HEK293 (cell line): ENCODE measurements around the gene PIGO.

Experiments
- CTCF ChIA-PET: fragments of 350-600 bp; formaldehyde crosslinking; extraction: SDS; loops from one replicate; lab custom pipeline; 2021; ENCODE audit warnings: antibody characterized with exemption; lab: Yijun Ruan, JAX
- POLR2A ChIA-PET: fragments of 300-600 bp; formaldehyde crosslinking; extraction: SDS; loops from one replicate; lab custom pipeline; 2020; ENCODE audit warnings: antibody characterized with exemption, inconsistent platforms; lab: Yijun Ruan, JAX
- H3K27ac ChIP-seq: fragments of 200-500 bp; sonication (Bioruptor generic); 2 replicates; pipeline ENCODE4 v1.5.1; 2014; ENCODE audit warnings: low read depth, low read length, control low read depth, inconsistent platforms; ENCODE audit errors: extremely low read depth
- H3K36me3 ChIP-seq, 2 experiments: fragments of 200-500 bp in 1 of 2; sonication (Bioruptor generic) in 1 of 2; 1 replicate in 1 of 2; 2 replicates in 1 of 2; pipeline ENCODE4 v1.5.1; 2014 to 2017; ENCODE audit warnings: inconsistent platforms in 2 of 2, low read length in 2 of 2; ENCODE audit not compliant: control insufficient read depth in 2 of 2, insufficient read depth in 1 of 2
- H3K4me1 ChIP-seq: fragments of 200-500 bp; sonication (Bioruptor generic); 2 replicates; pipeline ENCODE4 v1.5.1; 2014; ENCODE audit warnings: mild to moderate bottlenecking, low read length, inconsistent platforms; ENCODE audit not compliant: control insufficient read depth, insufficient read depth
- H3K4me3 ChIP-seq: 2 replicates; pipeline ENCODE4 v1.5.1; 2011; ENCODE audit warnings: low read depth, mild to moderate bottlenecking, control low read depth, low read length, moderate library complexity
- H3K9me3 ChIP-seq: fragments of 200-500 bp; sonication (Bioruptor generic); 2 replicates; pipeline ENCODE4 v1.5.1; 2014; ENCODE audit warnings: low read depth, low read length, inconsistent platforms; ENCODE audit not compliant: control insufficient read depth, insufficient read depth
- GLIS1 ChIP-seq: fragments of 450-650 bp; formaldehyde crosslinking; IDR thresholded peaks from 2 replicates; pipeline ENCODE4 v1.5.1; 2016; ENCODE audit warnings: missing biosample characterization, missing genetic modification characterization
- KLF1 ChIP-seq: fragments of 450-650 bp; formaldehyde crosslinking; IDR thresholded peaks from 2 replicates; pipeline ENCODE4 v1.5.1; 2016; ENCODE audit warnings: missing biosample characterization, missing genetic modification characterization
- KLF10 ChIP-seq: fragments of 450-650 bp; IDR thresholded peaks from 2 replicates; pipeline ENCODE4 v1.5.1; 2018; ENCODE audit warnings: missing biosample characterization, mild to moderate bottlenecking, missing genetic modification characterization
- KLF8 ChIP-seq: fragments of 450-650 bp; formaldehyde crosslinking; IDR thresholded peaks from 2 replicates; pipeline ENCODE4 v1.5.1; 2016; ENCODE audit warnings: missing biosample characterization, missing genetic modification characterization
- KLF9 ChIP-seq: fragments of 450-650 bp; formaldehyde crosslinking; IDR thresholded peaks from 2 replicates; pipeline ENCODE4 v1.5.1; 2016; ENCODE audit warnings: missing biosample characterization, missing genetic modification characterization, low read depth
- SP2 ChIP-seq: fragments of 450-650 bp; formaldehyde crosslinking; IDR thresholded peaks from 2 replicates; pipeline ENCODE4 v1.5.1; 2016; ENCODE audit warnings: missing biosample characterization, missing genetic modification characterization
- SP3 ChIP-seq: fragments of 450-650 bp; formaldehyde crosslinking; IDR thresholded peaks from 2 replicates; pipeline ENCODE4 v1.5.1; 2016; ENCODE audit warnings: missing biosample characterization, missing genetic modification characterization
- ZBTB48 ChIP-seq: fragments of 450-650 bp; formaldehyde crosslinking; IDR thresholded peaks from 2 replicates; pipeline ENCODE4 v1.5.1; 2016; ENCODE audit warnings: missing biosample characterization, missing genetic modification characterization
- ZFP37 ChIP-seq: fragments of 450-650 bp; formaldehyde crosslinking; IDR thresholded peaks from 2 replicates; pipeline ENCODE4 v1.5.1; 2016; ENCODE audit warnings: missing biosample characterization, missing genetic modification characterization
- ZNF140 ChIP-seq: fragments of 450-650 bp; formaldehyde crosslinking; IDR thresholded peaks from 2 replicates; pipeline ENCODE4 v1.5.1; 2016; ENCODE audit warnings: missing biosample characterization, missing genetic modification characterization
- ZNF155 ChIP-seq: fragments of 450-650 bp; formaldehyde crosslinking; IDR thresholded peaks from 2 replicates; pipeline ENCODE4 v1.5.1; 2016; ENCODE audit warnings: missing biosample characterization, missing genetic modification characterization
- ZNF211 ChIP-seq: fragments of 450-650 bp; formaldehyde crosslinking; IDR thresholded peaks from 2 replicates; pipeline ENCODE4 v1.5.1; 2016; ENCODE audit warnings: low read depth, missing biosample characterization, missing genetic modification characterization
- ZNF214 ChIP-seq: fragments of 450-650 bp; formaldehyde crosslinking; IDR thresholded peaks from 2 replicates; pipeline ENCODE4 v1.5.1; 2017; ENCODE audit warnings: missing biosample characterization, mild to moderate bottlenecking, missing genetic modification characterization, borderline replicate concordance
- ZNF223 ChIP-seq: fragments of 450-650 bp; formaldehyde crosslinking; IDR thresholded peaks from 2 replicates; pipeline ENCODE4 v1.5.1; 2016; ENCODE audit warnings: missing biosample characterization, missing genetic modification characterization
- ZNF311 ChIP-seq: fragments of 450-650 bp; formaldehyde crosslinking; IDR thresholded peaks from 2 replicates; pipeline ENCODE4 v1.5.1; 2017; ENCODE audit warnings: missing biosample characterization, missing genetic modification characterization, borderline replicate concordance
- ZNF335 ChIP-seq: fragments of 450-650 bp; formaldehyde crosslinking; conservative IDR thresholded peaks from 2 replicates; pipeline ENCODE4 v1.5.1; 2016; ENCODE audit warnings: missing biosample characterization, missing genetic modification characterization
- ZNF747 ChIP-seq: fragments of 450-650 bp; formaldehyde crosslinking; IDR thresholded peaks from 2 replicates; pipeline ENCODE4 v1.5.1; 2016; ENCODE audit warnings: missing biosample characterization, missing genetic modification characterization
- TF ChIP-seq, protein P1 (sequence below): fragments of 450-650 bp; formaldehyde crosslinking; IDR thresholded peaks from 2 replicates; pipeline ENCODE4 v1.5.1; 2016; ENCODE audit warnings: missing biosample characterization, missing genetic modification characterization
- TF ChIP-seq, protein P2 (sequence below): fragments of 450-650 bp; formaldehyde crosslinking; IDR thresholded peaks from 2 replicates; pipeline ENCODE4 v1.5.1; 2016; ENCODE audit warnings: missing biosample characterization, missing genetic modification characterization
- TF ChIP-seq, protein P3 (sequence below): fragments of 450-650 bp; formaldehyde crosslinking; IDR thresholded peaks from 2 replicates; pipeline ENCODE4 v1.5.1; 2016; ENCODE audit warnings: missing biosample characterization, missing genetic modification characterization
- TF ChIP-seq, protein P4 (sequence below): fragments of 450-650 bp; formaldehyde crosslinking; optimal IDR thresholded peaks from 2 replicates; pipeline ENCODE3; 2016; ENCODE audit warnings: missing biosample characterization, mild to moderate bottlenecking, missing genetic modification characterization
- TF ChIP-seq, protein P5 (sequence below): fragments of 450-650 bp; formaldehyde crosslinking; IDR thresholded peaks from 2 replicates; pipeline ENCODE4 v1.5.1; 2016; ENCODE audit warnings: missing biosample characterization, missing genetic modification characterization
- TF ChIP-seq, protein P6 (sequence below): fragments of 450-650 bp; formaldehyde crosslinking; IDR thresholded peaks from 2 replicates; pipeline ENCODE4 v1.5.1; 2017; ENCODE audit warnings: missing biosample characterization, missing genetic modification characterization
- TF ChIP-seq, protein P7 (sequence below): fragments of 450-650 bp; formaldehyde crosslinking; IDR thresholded peaks from 2 replicates; pipeline ENCODE4 v1.5.1; 2016; ENCODE audit warnings: missing biosample characterization, missing genetic modification characterization
- TF ChIP-seq, protein P8 (sequence below): fragments of 450-650 bp; formaldehyde crosslinking; IDR thresholded peaks from 2 replicates; pipeline ENCODE4 v1.5.1; 2017; ENCODE audit warnings: missing biosample characterization, missing genetic modification characterization

PIGO gene

DNA sequence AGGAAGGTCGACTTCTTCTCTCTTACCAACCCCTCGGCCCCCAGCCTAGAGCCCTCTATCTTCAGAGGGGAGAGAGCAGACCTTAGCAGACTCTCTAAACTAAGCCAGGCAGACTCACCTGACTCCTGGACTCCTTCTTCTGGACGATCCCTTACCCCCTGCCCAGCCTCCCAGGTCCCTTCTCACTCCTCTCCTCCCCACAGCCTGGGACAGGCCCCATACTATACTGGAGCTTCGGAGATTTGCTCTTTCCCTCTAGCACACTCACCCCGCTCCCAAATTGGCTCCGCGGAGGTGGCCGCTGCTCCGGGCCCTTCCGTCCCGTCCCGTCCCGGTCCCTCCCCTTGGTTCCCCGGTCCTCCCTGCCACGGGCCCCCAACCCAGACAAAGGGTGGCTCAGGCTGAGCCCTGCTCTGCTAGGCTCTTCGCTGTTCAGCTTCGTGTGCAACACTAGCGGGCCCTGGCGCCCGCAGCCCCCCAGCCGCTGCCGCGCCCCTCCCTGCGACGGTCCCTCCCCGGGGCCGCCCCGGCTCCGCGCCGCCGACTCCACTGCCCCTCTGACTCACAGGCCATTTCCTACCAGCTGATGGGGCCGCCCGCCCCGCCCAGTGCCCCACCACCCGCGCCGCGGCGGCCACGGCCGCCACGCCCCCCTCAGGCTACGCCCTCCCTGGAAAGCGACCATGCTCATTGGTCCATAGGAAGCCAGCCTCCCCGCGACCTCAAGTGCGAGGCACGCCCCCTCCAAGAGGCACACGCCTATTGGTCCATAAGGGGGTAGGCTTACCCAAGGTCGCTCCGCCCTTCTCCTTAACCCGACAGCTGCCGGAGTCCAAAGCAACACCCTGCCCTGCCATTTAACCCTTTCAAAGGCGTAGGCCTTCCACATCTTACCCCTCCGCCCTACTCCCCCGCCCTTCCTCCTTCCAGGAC is 14.9 kb upstream of the PIGO start:
- ChIA-PET CTCF (interaction anchor here (0.7 to 1.4 kb wide), 9 partner anchors 9 to 351 kb away, joined by 3 to 8 read pairs (median 4); partner anchors contain the start of genes PIGO and STOML2), POLR2A (interaction anchor here (0.5 to 2.5 kb wide), 8 partner anchors 9 to 122 kb away, joined by 3 to 23 read pairs (median 4); partner anchors contain the start of genes DNAJB5, FANCG, PIGO and STOML2)
- Histone ChIP-seq H3K4me1 (peaks cover 15% of the 10 kb centered on the region), H3K36me3 (peaks cover 0 to 24% of the 10 kb centered on the region in 2 experiments; a peak in 1 of 3 replicates), H3K27ac (no peak overlapping the region; the same call in 1 of the 2 replicates), H3K9me3 (no peaks in the 10 kb centered on the region), H3K4me3 (peak overlapping the region; percentile 65)
- TF ChIP-seq ZNF140 (tag by site-specific recombination) (no peak), ZFP37 (tag by site-specific recombination) (no peak), ZNF335 (tag by site-specific recombination) (peak; percentile 66), ZNF311 (tag by site-specific recombination) (no peak), ZNF155 (tag by site-specific recombination) (no peak), ZNF214 (tag by site-specific recombination) (no peak), KLF1 (peak; percentile 77), ZBTB48 (tag by site-specific recombination) (peak; percentile 98), ZNF211 (tag by site-specific recombination) (no peak), KLF9 (peak; percentile 88), SP3 (tag by site-specific recombination) (peak; percentile 85), SP2 (peak; percentile 85), KLF10 (peak; percentile 98), GLIS1 (peak; percentile 71), KLF8 (tag by site-specific recombination) (peak; percentile 69), ZNF747 (tag by site-specific recombination) (no peak), ZNF223 (tag by site-specific recombination) (no peak)
- TF ChIP-seq, protein P1, sequence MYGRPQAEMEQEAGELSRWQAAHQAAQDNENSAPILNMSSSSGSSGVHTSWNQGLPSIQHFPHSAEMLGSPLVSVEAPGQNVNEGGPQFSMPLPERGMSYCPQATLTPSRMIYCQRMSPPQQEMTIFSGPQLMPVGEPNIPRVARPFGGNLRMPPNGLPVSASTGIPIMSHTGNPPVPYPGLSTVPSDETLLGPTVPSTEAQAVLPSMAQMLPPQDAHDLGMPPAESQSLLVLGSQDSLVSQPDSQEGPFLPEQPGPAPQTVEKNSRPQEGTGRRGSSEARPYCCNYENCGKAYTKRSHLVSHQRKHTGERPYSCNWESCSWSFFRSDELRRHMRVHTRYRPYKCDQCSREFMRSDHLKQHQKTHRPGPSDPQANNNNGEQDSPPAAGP (tag by site-specific recombination), result no peak
- TF ChIP-seq, protein P2, sequence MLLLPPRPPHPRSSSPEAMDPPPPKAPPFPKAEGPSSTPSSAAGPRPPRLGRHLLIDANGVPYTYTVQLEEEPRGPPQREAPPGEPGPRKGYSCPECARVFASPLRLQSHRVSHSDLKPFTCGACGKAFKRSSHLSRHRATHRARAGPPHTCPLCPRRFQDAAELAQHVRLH, result peak; percentile 98
- TF ChIP-seq, protein P3, sequence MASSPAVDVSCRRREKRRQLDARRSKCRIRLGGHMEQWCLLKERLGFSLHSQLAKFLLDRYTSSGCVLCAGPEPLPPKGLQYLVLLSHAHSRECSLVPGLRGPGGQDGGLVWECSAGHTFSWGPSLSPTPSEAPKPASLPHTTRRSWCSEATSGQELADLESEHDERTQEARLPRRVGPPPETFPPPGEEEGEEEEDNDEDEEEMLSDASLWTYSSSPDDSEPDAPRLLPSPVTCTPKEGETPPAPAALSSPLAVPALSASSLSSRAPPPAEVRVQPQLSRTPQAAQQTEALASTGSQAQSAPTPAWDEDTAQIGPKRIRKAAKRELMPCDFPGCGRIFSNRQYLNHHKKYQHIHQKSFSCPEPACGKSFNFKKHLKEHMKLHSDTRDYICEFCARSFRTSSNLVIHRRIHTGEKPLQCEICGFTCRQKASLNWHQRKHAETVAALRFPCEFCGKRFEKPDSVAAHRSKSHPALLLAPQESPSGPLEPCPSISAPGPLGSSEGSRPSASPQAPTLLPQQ, result no peak
- TF ChIP-seq, protein P4, sequence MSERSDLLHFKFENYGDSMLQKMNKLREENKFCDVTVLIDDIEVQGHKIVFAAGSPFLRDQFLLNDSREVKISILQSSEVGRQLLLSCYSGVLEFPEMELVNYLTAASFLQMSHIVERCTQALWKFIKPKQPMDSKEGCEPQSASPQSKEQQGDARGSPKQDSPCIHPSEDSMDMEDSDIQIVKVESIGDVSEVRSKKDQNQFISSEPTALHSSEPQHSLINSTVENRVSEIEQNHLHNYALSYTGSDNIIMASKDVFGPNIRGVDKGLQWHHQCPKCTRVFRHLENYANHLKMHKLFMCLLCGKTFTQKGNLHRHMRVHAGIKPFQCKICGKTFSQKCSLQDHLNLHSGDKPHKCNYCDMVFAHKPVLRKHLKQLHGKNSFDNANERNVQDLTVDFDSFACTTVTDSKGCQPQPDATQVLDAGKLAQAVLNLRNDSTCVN, result peak; percentile 32
- TF ChIP-seq, protein P5, sequence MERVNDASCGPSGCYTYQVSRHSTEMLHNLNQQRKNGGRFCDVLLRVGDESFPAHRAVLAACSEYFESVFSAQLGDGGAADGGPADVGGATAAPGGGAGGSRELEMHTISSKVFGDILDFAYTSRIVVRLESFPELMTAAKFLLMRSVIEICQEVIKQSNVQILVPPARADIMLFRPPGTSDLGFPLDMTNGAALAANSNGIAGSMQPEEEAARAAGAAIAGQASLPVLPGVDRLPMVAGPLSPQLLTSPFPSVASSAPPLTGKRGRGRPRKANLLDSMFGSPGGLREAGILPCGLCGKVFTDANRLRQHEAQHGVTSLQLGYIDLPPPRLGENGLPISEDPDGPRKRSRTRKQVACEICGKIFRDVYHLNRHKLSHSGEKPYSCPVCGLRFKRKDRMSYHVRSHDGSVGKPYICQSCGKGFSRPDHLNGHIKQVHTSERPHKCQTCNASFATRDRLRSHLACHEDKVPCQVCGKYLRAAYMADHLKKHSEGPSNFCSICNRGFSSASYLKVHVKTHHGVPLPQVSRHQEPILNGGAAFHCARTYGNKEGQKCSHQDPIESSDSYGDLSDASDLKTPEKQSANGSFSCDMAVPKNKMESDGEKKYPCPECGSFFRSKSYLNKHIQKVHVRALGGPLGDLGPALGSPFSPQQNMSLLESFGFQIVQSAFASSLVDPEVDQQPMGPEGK (tag by site-specific recombination), result peak; percentile 41; the same call in 1 of the 2 replicates
- TF ChIP-seq, protein P6, sequence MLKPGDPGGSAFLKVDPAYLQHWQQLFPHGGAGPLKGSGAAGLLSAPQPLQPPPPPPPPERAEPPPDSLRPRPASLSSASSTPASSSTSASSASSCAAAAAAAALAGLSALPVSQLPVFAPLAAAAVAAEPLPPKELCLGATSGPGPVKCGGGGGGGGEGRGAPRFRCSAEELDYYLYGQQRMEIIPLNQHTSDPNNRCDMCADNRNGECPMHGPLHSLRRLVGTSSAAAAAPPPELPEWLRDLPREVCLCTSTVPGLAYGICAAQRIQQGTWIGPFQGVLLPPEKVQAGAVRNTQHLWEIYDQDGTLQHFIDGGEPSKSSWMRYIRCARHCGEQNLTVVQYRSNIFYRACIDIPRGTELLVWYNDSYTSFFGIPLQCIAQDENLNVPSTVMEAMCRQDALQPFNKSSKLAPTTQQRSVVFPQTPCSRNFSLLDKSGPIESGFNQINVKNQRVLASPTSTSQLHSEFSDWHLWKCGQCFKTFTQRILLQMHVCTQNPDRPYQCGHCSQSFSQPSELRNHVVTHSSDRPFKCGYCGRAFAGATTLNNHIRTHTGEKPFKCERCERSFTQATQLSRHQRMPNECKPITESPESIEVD (tag by site-specific recombination), result no peak
- TF ChIP-seq, protein P7, sequence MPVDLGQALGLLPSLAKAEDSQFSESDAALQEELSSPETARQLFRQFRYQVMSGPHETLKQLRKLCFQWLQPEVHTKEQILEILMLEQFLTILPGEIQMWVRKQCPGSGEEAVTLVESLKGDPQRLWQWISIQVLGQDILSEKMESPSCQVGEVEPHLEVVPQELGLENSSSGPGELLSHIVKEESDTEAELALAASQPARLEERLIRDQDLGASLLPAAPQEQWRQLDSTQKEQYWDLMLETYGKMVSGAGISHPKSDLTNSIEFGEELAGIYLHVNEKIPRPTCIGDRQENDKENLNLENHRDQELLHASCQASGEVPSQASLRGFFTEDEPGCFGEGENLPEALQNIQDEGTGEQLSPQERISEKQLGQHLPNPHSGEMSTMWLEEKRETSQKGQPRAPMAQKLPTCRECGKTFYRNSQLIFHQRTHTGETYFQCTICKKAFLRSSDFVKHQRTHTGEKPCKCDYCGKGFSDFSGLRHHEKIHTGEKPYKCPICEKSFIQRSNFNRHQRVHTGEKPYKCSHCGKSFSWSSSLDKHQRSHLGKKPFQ (tag by site-specific recombination), result no peak
- TF ChIP-seq, protein P8, sequence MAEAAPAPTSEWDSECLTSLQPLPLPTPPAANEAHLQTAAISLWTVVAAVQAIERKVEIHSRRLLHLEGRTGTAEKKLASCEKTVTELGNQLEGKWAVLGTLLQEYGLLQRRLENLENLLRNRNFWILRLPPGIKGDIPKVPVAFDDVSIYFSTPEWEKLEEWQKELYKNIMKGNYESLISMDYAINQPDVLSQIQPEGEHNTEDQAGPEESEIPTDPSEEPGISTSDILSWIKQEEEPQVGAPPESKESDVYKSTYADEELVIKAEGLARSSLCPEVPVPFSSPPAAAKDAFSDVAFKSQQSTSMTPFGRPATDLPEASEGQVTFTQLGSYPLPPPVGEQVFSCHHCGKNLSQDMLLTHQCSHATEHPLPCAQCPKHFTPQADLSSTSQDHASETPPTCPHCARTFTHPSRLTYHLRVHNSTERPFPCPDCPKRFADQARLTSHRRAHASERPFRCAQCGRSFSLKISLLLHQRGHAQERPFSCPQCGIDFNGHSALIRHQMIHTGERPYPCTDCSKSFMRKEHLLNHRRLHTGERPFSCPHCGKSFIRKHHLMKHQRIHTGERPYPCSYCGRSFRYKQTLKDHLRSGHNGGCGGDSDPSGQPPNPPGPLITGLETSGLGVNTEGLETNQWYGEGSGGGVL (tag by site-specific recombination), result peak; percentile 64; the same call in 1 of the 2 replicates
